Measurements from ENCODE around the gene HMGCS2. TPM values are rescaled to one million over a fixed set of nuclear protein-coding genes. Genes with fewer than 3 reads are reported as not detected.
"Not testable (repeated sequence)": the region's sequence is repeated elsewhere in the genome, so short reads cannot be mapped to it uniquely, and the experiment has no call there.

The HMGCS2 gene
- total RNA-seq, 1 donor from 2014 or later, result 2.1 TPM

DNA sequence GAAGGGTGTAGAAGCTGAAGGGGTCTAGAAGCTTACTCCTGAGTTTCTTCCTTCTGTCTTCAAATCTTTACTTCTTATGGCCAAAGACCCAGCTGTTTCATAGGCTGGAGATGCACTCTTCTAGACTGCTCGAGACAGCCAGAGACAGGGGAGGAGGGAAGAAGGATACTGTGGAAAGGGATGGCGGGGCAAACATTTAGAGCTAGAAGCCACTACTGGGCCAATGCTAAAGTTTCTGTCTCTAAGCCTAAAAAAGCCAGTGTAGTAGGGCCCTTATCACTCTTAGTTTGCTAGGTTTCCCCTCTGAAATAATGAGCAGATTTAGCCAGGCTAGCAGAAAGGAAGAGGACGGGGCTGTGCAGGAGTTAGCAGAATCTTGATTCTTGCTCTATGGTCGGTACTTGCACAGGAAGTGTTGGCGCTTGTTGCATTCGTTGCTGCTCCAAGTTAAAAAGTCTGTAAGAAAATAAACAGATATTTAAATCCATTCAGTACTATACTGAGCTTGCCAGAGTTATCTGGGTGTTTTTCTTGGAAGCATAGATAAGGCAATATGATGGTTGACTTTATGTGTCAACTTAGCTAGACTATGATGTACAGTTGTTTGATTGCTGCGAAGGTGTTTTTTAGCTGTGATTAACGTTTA, 25.6 kb upstream of the HMGCS2 start:
- no peaks in the 10 kb centered on the region for H3K36me3 ChIP-seq (ENCODE audit: control insufficient read depth in 3 of 3, insufficient read depth in 3 of 3, low read length in 3 of 3)
- no peaks in the 10 kb centered on the region for H3K4me1 ChIP-seq (ENCODE audit: control insufficient read depth in 3 of 3, insufficient read depth in 3 of 3, low read length in 3 of 3)
- no peak overlapping the region for H3K4me3 ChIP-seq (ENCODE audit: low read length in 3 of 3)
- no peaks in the 10 kb centered on the region for H3K9me3 ChIP-seq (ENCODE audit: control insufficient read depth in 3 of 3, low read length in 3 of 3)
- H3K27me3 ChIP-seq (ENCODE audit: control insufficient read depth in 3 of 3, insufficient read depth in 3 of 3, low read length in 3 of 3), result peaks cover 0 to 3% (median 0%) of the 10 kb centered on the region in 3 donors
- no peak overlapping the region for H3K27ac ChIP-seq (ENCODE audit: low read depth, low read length)
- H3K9ac ChIP-seq (ENCODE audit: low read depth in 1 of 3, low read length in 3 of 3), result no peak overlapping the region

DNA sequence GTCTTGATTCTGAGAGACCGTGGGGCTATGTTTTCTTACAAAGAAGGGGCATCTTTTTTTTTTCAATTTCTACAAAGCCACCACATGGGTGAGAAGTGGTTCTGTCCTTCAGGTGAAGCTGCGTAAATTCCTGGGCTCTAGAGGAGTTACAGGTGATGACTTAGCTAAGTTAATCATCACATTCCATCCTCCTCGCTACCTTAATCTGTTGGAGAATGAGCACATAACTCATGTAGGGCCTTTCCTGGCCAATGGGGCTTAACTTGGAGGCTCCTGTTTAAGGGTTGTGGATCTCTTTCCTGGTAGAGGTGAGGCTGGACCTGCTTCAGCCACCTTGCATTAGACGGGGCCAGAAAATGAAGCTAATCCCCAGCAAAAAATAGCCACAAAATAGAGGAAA, 22.7 kb upstream of the HMGCS2 start:
- Histone ChIP-seq H3K9me3 (ENCODE audit: control insufficient read depth in 3 of 3, low read length in 3 of 3) (no peaks in the 10 kb centered on the region), H3K27me3 (ENCODE audit: control insufficient read depth in 3 of 3, insufficient read depth in 3 of 3, low read length in 3 of 3) (no peaks in the 10 kb centered on the region), H3K9ac (ENCODE audit: low read depth in 1 of 3, low read length in 3 of 3) (no peak overlapping the region), H3K4me3 (ENCODE audit: low read length in 3 of 3) (no peak overlapping the region), H3K36me3 (ENCODE audit: control insufficient read depth in 3 of 3, insufficient read depth in 3 of 3, low read length in 3 of 3) (no peaks in the 10 kb centered on the region), H3K4me1 (ENCODE audit: control insufficient read depth in 3 of 3, insufficient read depth in 3 of 3, low read length in 3 of 3) (no peaks in the 10 kb centered on the region), H3K27ac (ENCODE audit: low read depth, low read length) (no peak overlapping the region)

GRCh38 chr1:119790451-119791198, 21.9 kb upstream of the HMGCS2 start:
- H3K9me3 ChIP-seq (ENCODE audit: control insufficient read depth in 3 of 3, low read length in 3 of 3), result no peaks in the 10 kb centered on the region
- H3K4me3 ChIP-seq (ENCODE audit: low read length in 3 of 3), result no peak overlapping the region
- H3K9ac ChIP-seq (ENCODE audit: low read depth in 1 of 3, low read length in 3 of 3), result no peak overlapping the region
- no peaks in the 10 kb centered on the region for H3K27me3 ChIP-seq (ENCODE audit: control insufficient read depth in 3 of 3, insufficient read depth in 3 of 3, low read length in 3 of 3)
- no peak overlapping the region for H3K27ac ChIP-seq (ENCODE audit: low read depth, low read length)
- no peaks in the 10 kb centered on the region for H3K36me3 ChIP-seq (ENCODE audit: control insufficient read depth in 3 of 3, insufficient read depth in 3 of 3, low read length in 3 of 3)
- H3K4me1 ChIP-seq (ENCODE audit: control insufficient read depth in 3 of 3, insufficient read depth in 3 of 3, low read length in 3 of 3), result no peaks in the 10 kb centered on the region

GRCh38 chr1:119787776-119788175, 19.1 kb upstream of the HMGCS2 start:
- no peaks in the 10 kb centered on the region for H3K36me3 ChIP-seq (ENCODE audit: control insufficient read depth in 3 of 3, insufficient read depth in 3 of 3, low read length in 3 of 3)
- peaks cover 0 to 2% (median 0%) of the 10 kb centered on the region in 3 donors for H3K4me1 ChIP-seq (ENCODE audit: control insufficient read depth in 3 of 3, insufficient read depth in 3 of 3, low read length in 3 of 3)
- H3K27ac ChIP-seq (ENCODE audit: low read depth, low read length), result no peak overlapping the region
- H3K27me3 ChIP-seq (ENCODE audit: control insufficient read depth in 3 of 3, insufficient read depth in 3 of 3, low read length in 3 of 3), result no peaks in the 10 kb centered on the region
- no peak overlapping the region for H3K9ac ChIP-seq (ENCODE audit: low read depth in 1 of 3, low read length in 3 of 3)
- H3K4me3 ChIP-seq (ENCODE audit: low read length in 3 of 3), result no peak overlapping the region
- H3K9me3 ChIP-seq (ENCODE audit: control insufficient read depth in 3 of 3, low read length in 3 of 3), result no peaks in the 10 kb centered on the region

DNA sequence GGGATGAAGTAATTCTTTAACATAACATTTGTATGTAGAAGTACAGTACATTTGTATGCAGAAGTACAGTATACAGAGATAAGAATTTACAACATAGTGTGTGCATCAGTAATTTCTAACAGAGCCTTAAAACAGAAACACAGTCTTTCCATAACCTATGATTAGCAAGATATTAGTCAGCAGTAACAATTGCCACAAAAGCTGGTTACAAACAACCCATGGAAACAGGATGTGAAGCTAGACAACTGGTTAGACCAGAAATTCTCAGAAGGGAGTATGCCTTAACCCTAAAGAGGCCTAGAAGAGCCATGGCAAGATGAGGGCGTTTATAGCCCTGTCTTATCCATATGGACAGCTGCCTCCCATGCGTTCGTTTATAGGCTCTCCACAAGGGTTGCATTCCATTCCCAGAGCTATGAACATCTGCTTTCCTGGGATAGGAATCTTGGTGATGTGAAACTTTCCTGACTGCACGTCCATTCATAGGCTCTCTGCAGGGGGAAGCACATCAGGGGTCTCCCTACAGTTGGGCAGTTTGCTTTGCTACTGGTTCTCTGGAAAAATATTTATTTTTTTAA, 17.9 kb upstream of the HMGCS2 start:
- not testable (repeated sequence) for H3K9me3 ChIP-seq (ENCODE audit: control insufficient read depth in 3 of 3, low read length in 3 of 3); H3K9ac ChIP-seq (ENCODE audit: low read depth in 1 of 3, low read length in 3 of 3); H3K36me3 ChIP-seq (ENCODE audit: control insufficient read depth in 3 of 3, insufficient read depth in 3 of 3, low read length in 3 of 3); H3K27me3 ChIP-seq (ENCODE audit: control insufficient read depth in 3 of 3, insufficient read depth in 3 of 3, low read length in 3 of 3); H3K27ac ChIP-seq (ENCODE audit: low read depth, low read length); H3K4me3 ChIP-seq (ENCODE audit: low read length in 3 of 3); H3K4me1 ChIP-seq (ENCODE audit: control insufficient read depth in 3 of 3, insufficient read depth in 3 of 3, low read length in 3 of 3)

DNA sequence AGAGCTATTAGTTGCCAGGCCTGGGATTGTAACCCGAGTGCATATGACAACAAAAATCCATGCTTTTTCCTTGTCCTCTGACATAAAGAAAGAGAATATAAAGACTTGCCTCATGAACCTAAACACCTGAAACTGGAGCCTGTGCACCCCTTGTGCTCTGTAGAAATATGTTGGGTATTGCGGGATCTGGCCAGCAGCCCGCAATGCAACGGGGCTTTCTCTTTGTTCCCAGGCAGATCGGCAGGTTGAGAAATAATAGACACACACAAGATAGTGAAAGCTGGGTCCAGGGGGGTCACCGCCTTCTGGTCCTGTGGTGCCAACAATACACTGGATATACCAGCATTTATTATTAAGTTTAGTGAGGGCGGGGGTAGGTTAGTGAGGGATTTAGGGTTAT, 17.3 kb upstream of the HMGCS2 start:
- not testable (repeated sequence) for H3K4me1 ChIP-seq (ENCODE audit: control insufficient read depth in 3 of 3, insufficient read depth in 3 of 3, low read length in 3 of 3); H3K27ac ChIP-seq (ENCODE audit: low read depth, low read length); H3K9me3 ChIP-seq (ENCODE audit: control insufficient read depth in 3 of 3, low read length in 3 of 3); H3K4me3 ChIP-seq (ENCODE audit: low read length in 3 of 3); H3K36me3 ChIP-seq (ENCODE audit: control insufficient read depth in 3 of 3, insufficient read depth in 3 of 3, low read length in 3 of 3); H3K9ac ChIP-seq (ENCODE audit: low read depth in 1 of 3, low read length in 3 of 3); H3K27me3 ChIP-seq (ENCODE audit: control insufficient read depth in 3 of 3, insufficient read depth in 3 of 3, low read length in 3 of 3)

DNA sequence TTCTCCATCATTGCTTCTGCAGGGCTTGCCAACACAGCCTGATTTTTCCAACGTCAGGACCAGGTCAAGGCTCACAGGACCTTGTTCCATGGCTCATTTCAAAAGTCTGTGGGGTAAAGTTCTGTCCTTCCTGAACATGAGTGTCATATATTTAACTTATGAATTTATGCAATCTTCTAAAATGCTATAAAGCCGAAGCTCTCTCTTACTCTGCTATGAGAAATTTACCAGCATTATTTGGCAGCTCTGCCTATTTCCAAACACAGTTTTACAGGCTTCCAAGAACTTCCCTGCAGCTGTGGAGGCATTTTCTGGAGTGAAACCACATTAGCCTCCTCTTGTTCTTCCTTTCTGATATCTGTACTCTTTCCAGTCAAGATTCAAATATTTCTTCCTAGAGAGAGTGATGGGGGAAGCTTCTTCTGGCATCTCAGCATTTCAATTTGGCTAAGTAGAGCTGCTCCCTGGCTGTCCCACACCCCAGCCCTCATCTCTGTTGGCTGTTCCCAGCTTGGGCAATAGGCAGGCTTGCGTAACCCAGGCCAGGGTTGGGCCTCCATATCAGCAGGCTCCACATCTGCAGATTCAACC, 15.6 kb upstream of the HMGCS2 start:
- Histone ChIP-seq H3K27me3 (ENCODE audit: control insufficient read depth in 3 of 3, insufficient read depth in 3 of 3, low read length in 3 of 3) (peaks cover 0 to 3% (median 0%) of the 10 kb centered on the region in 3 donors), H3K9me3 (ENCODE audit: control insufficient read depth in 3 of 3, low read length in 3 of 3) (no peaks in the 10 kb centered on the region), H3K4me3 (ENCODE audit: low read length in 3 of 3) (no peak overlapping the region), H3K9ac (ENCODE audit: low read depth in 1 of 3, low read length in 3 of 3) (no peak overlapping the region), H3K27ac (ENCODE audit: low read depth, low read length) (no peak overlapping the region), H3K4me1 (ENCODE audit: control insufficient read depth in 3 of 3, insufficient read depth in 3 of 3, low read length in 3 of 3) (peaks cover 2 to 6% (median 4%) of the 10 kb centered on the region in 3 donors), H3K36me3 (ENCODE audit: control insufficient read depth in 3 of 3, insufficient read depth in 3 of 3, low read length in 3 of 3) (no peaks in the 10 kb centered on the region)

GRCh38 chr1:119783354-119784185, 14.9 kb upstream of the HMGCS2 start:
- H3K27ac ChIP-seq (ENCODE audit: low read depth, low read length), result no peak overlapping the region
- H3K27me3 ChIP-seq (ENCODE audit: control insufficient read depth in 3 of 3, insufficient read depth in 3 of 3, low read length in 3 of 3), result peaks cover 0 to 3% (median 0%) of the 10 kb centered on the region in 3 donors
- H3K36me3 ChIP-seq (ENCODE audit: control insufficient read depth in 3 of 3, insufficient read depth in 3 of 3, low read length in 3 of 3), result no peaks in the 10 kb centered on the region
- peaks cover 2 to 6% (median 4%) of the 10 kb centered on the region in 3 donors for H3K4me1 ChIP-seq (ENCODE audit: control insufficient read depth in 3 of 3, insufficient read depth in 3 of 3, low read length in 3 of 3)
- no peak overlapping the region for H3K4me3 ChIP-seq (ENCODE audit: low read length in 3 of 3)
- no peak overlapping the region for H3K9ac ChIP-seq (ENCODE audit: low read depth in 1 of 3, low read length in 3 of 3)
- H3K9me3 ChIP-seq (ENCODE audit: control insufficient read depth in 3 of 3, low read length in 3 of 3), result no peaks in the 10 kb centered on the region

DNA sequence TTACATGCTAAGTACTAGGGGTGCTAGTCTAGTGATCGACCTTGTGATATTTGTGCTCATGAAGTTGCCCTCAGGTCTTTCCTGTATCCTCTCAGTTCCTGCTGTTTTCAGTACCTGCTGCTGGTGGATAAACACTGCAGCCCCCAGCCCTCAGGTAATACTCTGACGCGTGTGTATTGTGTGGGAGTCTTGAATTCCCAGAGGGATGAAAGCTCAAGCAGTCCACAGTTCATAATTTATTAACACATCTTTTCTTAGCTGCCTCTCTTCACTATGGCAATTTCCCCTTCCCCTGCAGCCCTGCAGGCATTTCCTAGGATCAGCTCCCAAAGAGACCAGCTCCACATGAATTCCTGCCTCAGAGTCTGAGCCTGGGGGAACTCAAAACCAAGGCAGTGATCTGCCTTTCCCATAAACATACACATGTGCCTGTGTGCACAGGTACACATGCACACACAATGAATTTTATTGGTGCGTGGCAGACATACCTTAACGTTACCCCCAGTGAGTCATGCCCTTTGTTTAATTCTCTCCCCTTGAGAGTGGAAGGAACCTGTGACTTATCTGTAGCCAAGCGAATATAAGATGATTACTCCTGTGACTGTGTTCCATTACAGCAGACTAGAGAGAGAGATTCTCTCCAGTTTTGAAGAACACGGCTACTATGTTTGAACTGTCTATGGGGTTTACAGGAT, 14.1 kb upstream of the HMGCS2 start:
- Histone ChIP-seq H3K27ac (ENCODE audit: low read depth, low read length) (no peak overlapping the region), H3K4me3 (ENCODE audit: low read length in 3 of 3) (no peak overlapping the region), H3K27me3 (ENCODE audit: control insufficient read depth in 3 of 3, insufficient read depth in 3 of 3, low read length in 3 of 3) (peaks cover 0 to 3% (median 0%) of the 10 kb centered on the region in 3 donors), H3K9ac (ENCODE audit: low read depth in 1 of 3, low read length in 3 of 3) (no peak overlapping the region), H3K4me1 (ENCODE audit: control insufficient read depth in 3 of 3, insufficient read depth in 3 of 3, low read length in 3 of 3) (peaks cover 2 to 6% (median 4%) of the 10 kb centered on the region in 3 donors), H3K36me3 (ENCODE audit: control insufficient read depth in 3 of 3, insufficient read depth in 3 of 3, low read length in 3 of 3) (no peaks in the 10 kb centered on the region), H3K9me3 (ENCODE audit: control insufficient read depth in 3 of 3, low read length in 3 of 3) (no peaks in the 10 kb centered on the region)
